ENCODE data around the gene SLC11A1.

Gene SLC11A1

DNA sequence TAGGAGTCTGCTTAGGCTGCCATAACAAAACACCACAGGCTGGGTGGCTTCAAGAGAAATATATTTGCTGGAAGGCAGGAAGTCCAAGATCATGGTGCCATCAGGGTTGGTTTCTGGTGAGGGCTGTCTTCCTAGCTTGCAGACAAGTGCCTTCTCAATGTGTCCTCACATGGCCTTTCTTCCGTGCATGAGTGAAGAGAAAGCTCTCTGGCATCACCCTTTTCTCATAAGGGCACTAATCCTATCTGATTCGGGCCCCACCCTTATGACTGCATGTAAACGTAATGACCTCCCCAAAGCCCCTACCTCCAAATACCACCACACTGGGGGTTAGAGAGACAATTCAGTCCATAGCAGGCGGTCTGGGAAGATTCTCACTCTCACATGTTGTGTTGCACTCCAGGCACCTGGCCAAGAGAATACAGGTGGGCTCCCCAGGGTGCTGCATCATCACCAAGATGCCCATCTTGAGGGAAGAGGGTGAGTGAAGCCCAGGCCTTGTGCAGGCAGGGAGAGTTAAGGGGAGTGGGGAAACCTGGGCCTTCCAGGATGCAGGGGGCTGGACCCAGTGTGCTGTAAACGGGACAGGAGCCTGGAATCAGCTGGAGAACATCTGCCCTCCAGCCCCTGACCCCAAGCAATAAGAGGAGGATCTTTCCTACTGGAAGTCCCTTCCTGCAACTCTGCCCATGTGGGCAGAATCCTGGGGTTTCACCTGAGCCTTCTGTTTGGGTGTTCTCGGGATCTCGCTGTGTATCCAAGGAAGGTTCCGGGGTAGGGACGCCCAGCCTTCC is 15.3 kb upstream of the SLC11A1 start:
- ATAC-seq: no peak
- TF ChIP-seq PPARA (CRISPR knock-in tag; IDR thresholded peaks at IDR 0.05; ENCODE audit: borderline replicate concordance) (no peak), BACH2 (CRISPR knock-in tag; IDR thresholded peaks at IDR 0.05; ENCODE audit: borderline replicate concordance) (no peak), ZFP30 (CRISPR knock-in tag; IDR thresholded peaks at IDR 0.05) (no peak), SNAI2 (CRISPR knock-in tag; IDR thresholded peaks at IDR 0.05) (no peak), OSR1 (CRISPR knock-in tag; IDR thresholded peaks at IDR 0.05) (no peak), RARB (CRISPR knock-in tag; IDR thresholded peaks at IDR 0.05) (no peak), CSDC2 (CRISPR knock-in tag; IDR thresholded peaks at IDR 0.05) (no peak), ZNF70 (CRISPR knock-in tag; IDR thresholded peaks at IDR 0.05) (no peak), ARNTL (CRISPR knock-in tag; IDR thresholded peaks at IDR 0.05; ENCODE audit: borderline replicate concordance, low read depth) (no peak), ISL1 (CRISPR knock-in tag; IDR thresholded peaks at IDR 0.05) (no peak), CSRNP3 (CRISPR knock-in tag; IDR thresholded peaks at IDR 0.05) (no peak), ESRRG (CRISPR knock-in tag; IDR thresholded peaks at IDR 0.05) (no peak), TCF4 (CRISPR knock-in tag; IDR thresholded peaks at IDR 0.05; ENCODE audit: borderline replicate concordance) (no peak), GLIS3 (CRISPR knock-in tag; IDR thresholded peaks at IDR 0.05) (no peak), ZNF565 (CRISPR knock-in tag; conservative IDR thresholded peaks at IDR 0.05; ENCODE audit: low read depth) (no peak), ZNF8 (CRISPR knock-in tag; IDR thresholded peaks at IDR 0.05) (no peak), POU6F1 (CRISPR knock-in tag; IDR thresholded peaks at IDR 0.05; ENCODE audit: borderline replicate concordance, low read depth) (no peak)
- TF ChIP-seq, protein P1, sequence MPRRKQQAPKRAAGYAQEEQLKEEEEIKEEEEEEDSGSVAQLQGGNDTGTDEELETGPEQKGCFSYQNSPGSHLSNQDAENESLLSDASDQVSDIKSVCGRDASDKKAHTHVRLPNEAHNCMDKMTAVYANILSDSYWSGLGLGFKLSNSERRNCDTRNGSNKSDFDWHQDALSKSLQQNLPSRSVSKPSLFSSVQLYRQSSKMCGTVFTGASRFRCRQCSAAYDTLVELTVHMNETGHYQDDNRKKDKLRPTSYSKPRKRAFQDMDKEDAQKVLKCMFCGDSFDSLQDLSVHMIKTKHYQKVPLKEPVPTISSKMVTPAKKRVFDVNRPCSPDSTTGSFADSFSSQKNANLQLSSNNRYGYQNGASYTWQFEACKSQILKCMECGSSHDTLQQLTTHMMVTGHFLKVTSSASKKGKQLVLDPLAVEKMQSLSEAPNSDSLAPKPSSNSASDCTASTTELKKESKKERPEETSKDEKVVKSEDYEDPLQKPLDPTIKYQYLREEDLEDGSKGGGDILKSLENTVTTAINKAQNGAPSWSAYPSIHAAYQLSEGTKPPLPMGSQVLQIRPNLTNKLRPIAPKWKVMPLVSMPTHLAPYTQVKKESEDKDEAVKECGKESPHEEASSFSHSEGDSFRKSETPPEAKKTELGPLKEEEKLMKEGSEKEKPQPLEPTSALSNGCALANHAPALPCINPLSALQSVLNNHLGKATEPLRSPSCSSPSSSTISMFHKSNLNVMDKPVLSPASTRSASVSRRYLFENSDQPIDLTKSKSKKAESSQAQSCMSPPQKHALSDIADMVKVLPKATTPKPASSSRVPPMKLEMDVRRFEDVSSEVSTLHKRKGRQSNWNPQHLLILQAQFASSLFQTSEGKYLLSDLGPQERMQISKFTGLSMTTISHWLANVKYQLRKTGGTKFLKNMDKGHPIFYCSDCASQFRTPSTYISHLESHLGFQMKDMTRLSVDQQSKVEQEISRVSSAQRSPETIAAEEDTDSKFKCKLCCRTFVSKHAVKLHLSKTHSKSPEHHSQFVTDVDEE (CRISPR knock-in tag; IDR thresholded peaks at IDR 0.05): no peak

- peak; percentile 86 for ATAC-seq
- TF ChIP-seq CSRNP3 (CRISPR knock-in tag; IDR thresholded peaks at IDR 0.05): no peak
- no peak for TF ChIP-seq PPARA (CRISPR knock-in tag; IDR thresholded peaks at IDR 0.05; ENCODE audit: borderline replicate concordance)
- no peak for TF ChIP-seq ZNF70 (CRISPR knock-in tag; IDR thresholded peaks at IDR 0.05)
- no peak for TF ChIP-seq ZNF8 (CRISPR knock-in tag; IDR thresholded peaks at IDR 0.05)
- TF ChIP-seq ISL1 (CRISPR knock-in tag; IDR thresholded peaks at IDR 0.05): no peak
- no peak for TF ChIP-seq ZFP30 (CRISPR knock-in tag; IDR thresholded peaks at IDR 0.05)
- no peak for TF ChIP-seq RARB (CRISPR knock-in tag; IDR thresholded peaks at IDR 0.05)
- no peak for TF ChIP-seq OSR1 (CRISPR knock-in tag; IDR thresholded peaks at IDR 0.05)
- TF ChIP-seq ESRRG (CRISPR knock-in tag; IDR thresholded peaks at IDR 0.05): no peak
- TF ChIP-seq, protein P1 (CRISPR knock-in tag; IDR thresholded peaks at IDR 0.05): no peak
- TF ChIP-seq ARNTL (CRISPR knock-in tag; IDR thresholded peaks at IDR 0.05; ENCODE audit: borderline replicate concordance, low read depth): no peak
- TF ChIP-seq, protein P2, sequence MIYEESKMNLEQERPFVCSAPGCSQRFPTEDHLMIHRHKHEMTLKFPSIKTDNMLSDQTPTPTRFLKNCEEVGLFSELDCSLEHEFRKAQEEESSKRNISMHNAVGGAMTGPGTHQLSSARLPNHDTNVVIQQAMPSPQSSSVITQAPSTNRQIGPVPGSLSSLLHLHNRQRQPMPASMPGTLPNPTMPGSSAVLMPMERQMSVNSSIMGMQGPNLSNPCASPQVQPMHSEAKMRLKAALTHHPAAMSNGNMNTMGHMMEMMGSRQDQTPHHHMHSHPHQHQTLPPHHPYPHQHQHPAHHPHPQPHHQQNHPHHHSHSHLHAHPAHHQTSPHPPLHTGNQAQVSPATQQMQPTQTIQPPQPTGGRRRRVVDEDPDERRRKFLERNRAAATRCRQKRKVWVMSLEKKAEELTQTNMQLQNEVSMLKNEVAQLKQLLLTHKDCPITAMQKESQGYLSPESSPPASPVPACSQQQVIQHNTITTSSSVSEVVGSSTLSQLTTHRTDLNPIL (CRISPR knock-in tag; IDR thresholded peaks at IDR 0.05; ENCODE audit: low read depth): no peak
- TF ChIP-seq POU6F1 (CRISPR knock-in tag; IDR thresholded peaks at IDR 0.05; ENCODE audit: borderline replicate concordance, low read depth): no peak
- no peak for TF ChIP-seq PATZ1 (CRISPR knock-in tag; IDR thresholded peaks at IDR 0.05; ENCODE audit: borderline replicate concordance)
- no peak for TF ChIP-seq TCF4 (CRISPR knock-in tag; IDR thresholded peaks at IDR 0.05; ENCODE audit: borderline replicate concordance)
Measured at GRCh38 chr2:218367415-218368149, 14.5 kb upstream of the SLC11A1 start.
